H1 (cell line): Measurements from ENCODE around the gene STX10.

Experiments
- EZH2 ChIP-seq: fragments of 200-600 bp; sonication (generic); IDR thresholded peaks from 2 replicates; pipeline ENCODE4 v1.7.1; 2012; ENCODE audit warnings: low read depth, mild to moderate bottlenecking, moderate library complexity, low read length, inconsistent platforms; ENCODE audit not compliant: severe bottlenecking
- HDAC6 ChIP-seq: IDR thresholded peaks from one replicate; pipeline ENCODE4 v1.7.1; 2012; ENCODE audit warnings: low read depth, mild to moderate bottlenecking, inconsistent platforms, low read length, moderate library complexity
- POLR2AphosphoS5 ChIP-seq: IDR thresholded peaks from 2 replicates; pipeline ENCODE4 v1.6.1; 2011; ENCODE audit warnings: low read depth, low read length
- POU5F1 ChIP-seq: IDR thresholded peaks from 2 replicates; pipeline ENCODE4 v1.6.1; 2011; ENCODE audit warnings: low read depth, mild to moderate bottlenecking, low read length, moderate library complexity
- RBBP5 ChIP-seq: IDR thresholded peaks from 2 replicates; pipeline ENCODE4 v1.7.1; 2012; ENCODE audit warnings: low read depth, mild to moderate bottlenecking, inconsistent platforms, low read length, moderate library complexity, borderline replicate concordance
- SIRT6 ChIP-seq: IDR thresholded peaks from one replicate; pipeline ENCODE4 v1.7.1; 2012; ENCODE audit warnings: low read length, inconsistent platforms
- TAF1 ChIP-seq: IDR thresholded peaks from 2 replicates; pipeline ENCODE4 v1.6.1; 2011; ENCODE audit warnings: mild to moderate bottlenecking, low read depth, low read length
- YY1 ChIP-seq: IDR thresholded peaks from 2 replicates; pipeline ENCODE4 v1.6.1; 2011; ENCODE audit warnings: low read depth, mild to moderate bottlenecking, low read length
- TF ChIP-seq, protein P1 (sequence below), 3 experiments: IDR thresholded peaks; 1 replicate in 2 of 3; 2 replicates in 1 of 3; pipeline versions ENCODE4 v1.5.1 to v1.6.1; 2011; ENCODE audit warnings: low read length in 3 of 3, mild to moderate bottlenecking in 3 of 3, inconsistent platforms in 2 of 3, low read depth in 1 of 3, moderate library complexity in 1 of 3; ENCODE audit not compliant: insufficient read depth in 1 of 3; ENCODE audit errors: control extremely low read depth in 1 of 3
- TF ChIP-seq, protein P2 (sequence below): fragments of 300-600 bp; sonication (generic); IDR thresholded peaks from 2 replicates; pipeline ENCODE4 v1.7.1; 2012; ENCODE audit warnings: low read length, moderate library complexity, mild to moderate bottlenecking, inconsistent platforms; ENCODE audit not compliant: insufficient replicate concordance

DNA sequence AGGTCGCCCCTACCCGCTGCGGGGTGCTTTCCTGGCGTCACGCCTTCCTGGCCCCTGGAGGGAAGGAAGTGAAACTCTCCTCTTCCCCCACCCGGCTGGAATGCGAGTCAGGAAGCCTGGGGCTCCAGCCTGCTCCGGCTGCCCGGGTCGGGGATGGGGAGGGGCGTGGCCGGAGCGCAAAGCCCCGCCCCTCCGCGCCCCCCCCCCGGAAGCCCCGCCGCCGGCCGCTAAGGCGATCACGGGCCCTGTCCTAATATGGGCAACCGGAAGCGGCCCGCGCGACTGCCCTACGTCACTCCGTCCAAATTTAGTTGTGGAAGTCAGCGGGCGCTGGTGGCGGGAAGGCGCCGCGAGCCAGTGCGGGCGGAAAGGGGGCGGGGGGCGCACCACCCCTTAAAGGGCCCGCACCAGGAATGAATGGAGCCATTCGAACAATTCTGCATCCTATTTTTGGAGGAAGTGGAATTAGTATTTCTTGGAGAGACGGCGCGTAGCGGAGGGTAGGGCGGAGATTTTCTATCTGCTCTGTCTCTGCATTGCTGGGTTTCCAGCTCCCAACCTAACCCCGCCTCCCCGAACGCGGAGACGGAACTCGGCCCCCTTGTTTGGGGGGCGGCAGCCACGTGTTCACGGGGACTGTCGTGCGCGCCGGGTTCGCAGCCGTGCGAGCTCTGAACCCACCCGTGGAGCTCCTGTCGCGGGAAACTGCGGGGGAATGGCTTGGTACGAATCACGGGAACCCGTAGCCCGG lies 1.6 kb upstream of the STX10 start:
- TF ChIP-seq POU5F1 = no peak
- TF ChIP-seq, protein P1, sequence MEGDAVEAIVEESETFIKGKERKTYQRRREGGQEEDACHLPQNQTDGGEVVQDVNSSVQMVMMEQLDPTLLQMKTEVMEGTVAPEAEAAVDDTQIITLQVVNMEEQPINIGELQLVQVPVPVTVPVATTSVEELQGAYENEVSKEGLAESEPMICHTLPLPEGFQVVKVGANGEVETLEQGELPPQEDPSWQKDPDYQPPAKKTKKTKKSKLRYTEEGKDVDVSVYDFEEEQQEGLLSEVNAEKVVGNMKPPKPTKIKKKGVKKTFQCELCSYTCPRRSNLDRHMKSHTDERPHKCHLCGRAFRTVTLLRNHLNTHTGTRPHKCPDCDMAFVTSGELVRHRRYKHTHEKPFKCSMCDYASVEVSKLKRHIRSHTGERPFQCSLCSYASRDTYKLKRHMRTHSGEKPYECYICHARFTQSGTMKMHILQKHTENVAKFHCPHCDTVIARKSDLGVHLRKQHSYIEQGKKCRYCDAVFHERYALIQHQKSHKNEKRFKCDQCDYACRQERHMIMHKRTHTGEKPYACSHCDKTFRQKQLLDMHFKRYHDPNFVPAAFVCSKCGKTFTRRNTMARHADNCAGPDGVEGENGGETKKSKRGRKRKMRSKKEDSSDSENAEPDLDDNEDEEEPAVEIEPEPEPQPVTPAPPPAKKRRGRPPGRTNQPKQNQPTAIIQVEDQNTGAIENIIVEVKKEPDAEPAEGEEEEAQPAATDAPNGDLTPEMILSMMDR (IDR thresholded peaks at IDR 0.05; ENCODE audit: control extremely low read depth in 1 of 3, insufficient read depth in 1 of 3, low read depth in 1 of 3, low read length in 3 of 3) = no peak
- TF ChIP-seq YY1 = no peak
- no peak for TF ChIP-seq HDAC6
- 0 out of 2 replicates have a peak, but pooled peaks have one; percentile 31 for TF ChIP-seq RBBP5
- TF ChIP-seq SIRT6 = no peak
- TF ChIP-seq, protein P2, sequence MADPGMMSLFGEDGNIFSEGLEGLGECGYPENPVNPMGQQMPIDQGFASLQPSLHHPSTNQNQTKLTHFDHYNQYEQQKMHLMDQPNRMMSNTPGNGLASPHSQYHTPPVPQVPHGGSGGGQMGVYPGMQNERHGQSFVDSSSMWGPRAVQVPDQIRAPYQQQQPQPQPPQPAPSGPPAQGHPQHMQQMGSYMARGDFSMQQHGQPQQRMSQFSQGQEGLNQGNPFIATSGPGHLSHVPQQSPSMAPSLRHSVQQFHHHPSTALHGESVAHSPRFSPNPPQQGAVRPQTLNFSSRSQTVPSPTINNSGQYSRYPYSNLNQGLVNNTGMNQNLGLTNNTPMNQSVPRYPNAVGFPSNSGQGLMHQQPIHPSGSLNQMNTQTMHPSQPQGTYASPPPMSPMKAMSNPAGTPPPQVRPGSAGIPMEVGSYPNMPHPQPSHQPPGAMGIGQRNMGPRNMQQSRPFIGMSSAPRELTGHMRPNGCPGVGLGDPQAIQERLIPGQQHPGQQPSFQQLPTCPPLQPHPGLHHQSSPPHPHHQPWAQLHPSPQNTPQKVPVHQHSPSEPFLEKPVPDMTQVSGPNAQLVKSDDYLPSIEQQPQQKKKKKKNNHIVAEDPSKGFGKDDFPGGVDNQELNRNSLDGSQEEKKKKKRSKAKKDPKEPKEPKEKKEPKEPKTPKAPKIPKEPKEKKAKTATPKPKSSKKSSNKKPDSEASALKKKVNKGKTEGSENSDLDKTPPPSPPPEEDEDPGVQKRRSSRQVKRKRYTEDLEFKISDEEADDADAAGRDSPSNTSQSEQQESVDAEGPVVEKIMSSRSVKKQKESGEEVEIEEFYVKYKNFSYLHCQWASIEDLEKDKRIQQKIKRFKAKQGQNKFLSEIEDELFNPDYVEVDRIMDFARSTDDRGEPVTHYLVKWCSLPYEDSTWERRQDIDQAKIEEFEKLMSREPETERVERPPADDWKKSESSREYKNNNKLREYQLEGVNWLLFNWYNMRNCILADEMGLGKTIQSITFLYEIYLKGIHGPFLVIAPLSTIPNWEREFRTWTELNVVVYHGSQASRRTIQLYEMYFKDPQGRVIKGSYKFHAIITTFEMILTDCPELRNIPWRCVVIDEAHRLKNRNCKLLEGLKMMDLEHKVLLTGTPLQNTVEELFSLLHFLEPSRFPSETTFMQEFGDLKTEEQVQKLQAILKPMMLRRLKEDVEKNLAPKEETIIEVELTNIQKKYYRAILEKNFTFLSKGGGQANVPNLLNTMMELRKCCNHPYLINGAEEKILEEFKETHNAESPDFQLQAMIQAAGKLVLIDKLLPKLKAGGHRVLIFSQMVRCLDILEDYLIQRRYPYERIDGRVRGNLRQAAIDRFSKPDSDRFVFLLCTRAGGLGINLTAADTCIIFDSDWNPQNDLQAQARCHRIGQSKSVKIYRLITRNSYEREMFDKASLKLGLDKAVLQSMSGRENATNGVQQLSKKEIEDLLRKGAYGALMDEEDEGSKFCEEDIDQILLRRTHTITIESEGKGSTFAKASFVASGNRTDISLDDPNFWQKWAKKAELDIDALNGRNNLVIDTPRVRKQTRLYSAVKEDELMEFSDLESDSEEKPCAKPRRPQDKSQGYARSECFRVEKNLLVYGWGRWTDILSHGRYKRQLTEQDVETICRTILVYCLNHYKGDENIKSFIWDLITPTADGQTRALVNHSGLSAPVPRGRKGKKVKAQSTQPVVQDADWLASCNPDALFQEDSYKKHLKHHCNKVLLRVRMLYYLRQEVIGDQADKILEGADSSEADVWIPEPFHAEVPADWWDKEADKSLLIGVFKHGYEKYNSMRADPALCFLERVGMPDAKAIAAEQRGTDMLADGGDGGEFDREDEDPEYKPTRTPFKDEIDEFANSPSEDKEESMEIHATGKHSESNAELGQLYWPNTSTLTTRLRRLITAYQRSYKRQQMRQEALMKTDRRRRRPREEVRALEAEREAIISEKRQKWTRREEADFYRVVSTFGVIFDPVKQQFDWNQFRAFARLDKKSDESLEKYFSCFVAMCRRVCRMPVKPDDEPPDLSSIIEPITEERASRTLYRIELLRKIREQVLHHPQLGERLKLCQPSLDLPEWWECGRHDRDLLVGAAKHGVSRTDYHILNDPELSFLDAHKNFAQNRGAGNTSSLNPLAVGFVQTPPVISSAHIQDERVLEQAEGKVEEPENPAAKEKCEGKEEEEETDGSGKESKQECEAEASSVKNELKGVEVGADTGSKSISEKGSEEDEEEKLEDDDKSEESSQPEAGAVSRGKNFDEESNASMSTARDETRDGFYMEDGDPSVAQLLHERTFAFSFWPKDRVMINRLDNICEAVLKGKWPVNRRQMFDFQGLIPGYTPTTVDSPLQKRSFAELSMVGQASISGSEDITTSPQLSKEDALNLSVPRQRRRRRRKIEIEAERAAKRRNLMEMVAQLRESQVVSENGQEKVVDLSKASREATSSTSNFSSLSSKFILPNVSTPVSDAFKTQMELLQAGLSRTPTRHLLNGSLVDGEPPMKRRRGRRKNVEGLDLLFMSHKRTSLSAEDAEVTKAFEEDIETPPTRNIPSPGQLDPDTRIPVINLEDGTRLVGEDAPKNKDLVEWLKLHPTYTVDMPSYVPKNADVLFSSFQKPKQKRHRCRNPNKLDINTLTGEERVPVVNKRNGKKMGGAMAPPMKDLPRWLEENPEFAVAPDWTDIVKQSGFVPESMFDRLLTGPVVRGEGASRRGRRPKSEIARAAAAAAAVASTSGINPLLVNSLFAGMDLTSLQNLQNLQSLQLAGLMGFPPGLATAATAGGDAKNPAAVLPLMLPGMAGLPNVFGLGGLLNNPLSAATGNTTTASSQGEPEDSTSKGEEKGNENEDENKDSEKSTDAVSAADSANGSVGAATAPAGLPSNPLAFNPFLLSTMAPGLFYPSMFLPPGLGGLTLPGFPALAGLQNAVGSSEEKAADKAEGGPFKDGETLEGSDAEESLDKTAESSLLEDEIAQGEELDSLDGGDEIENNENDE = no peak
- peak; percentile 83 for TF ChIP-seq POLR2AphosphoS5
- peak; percentile 86 for TF ChIP-seq TAF1
- TF ChIP-seq EZH2 = no peak
